ENCODE measurements around the gene CASK.

CASK gene

DNA sequence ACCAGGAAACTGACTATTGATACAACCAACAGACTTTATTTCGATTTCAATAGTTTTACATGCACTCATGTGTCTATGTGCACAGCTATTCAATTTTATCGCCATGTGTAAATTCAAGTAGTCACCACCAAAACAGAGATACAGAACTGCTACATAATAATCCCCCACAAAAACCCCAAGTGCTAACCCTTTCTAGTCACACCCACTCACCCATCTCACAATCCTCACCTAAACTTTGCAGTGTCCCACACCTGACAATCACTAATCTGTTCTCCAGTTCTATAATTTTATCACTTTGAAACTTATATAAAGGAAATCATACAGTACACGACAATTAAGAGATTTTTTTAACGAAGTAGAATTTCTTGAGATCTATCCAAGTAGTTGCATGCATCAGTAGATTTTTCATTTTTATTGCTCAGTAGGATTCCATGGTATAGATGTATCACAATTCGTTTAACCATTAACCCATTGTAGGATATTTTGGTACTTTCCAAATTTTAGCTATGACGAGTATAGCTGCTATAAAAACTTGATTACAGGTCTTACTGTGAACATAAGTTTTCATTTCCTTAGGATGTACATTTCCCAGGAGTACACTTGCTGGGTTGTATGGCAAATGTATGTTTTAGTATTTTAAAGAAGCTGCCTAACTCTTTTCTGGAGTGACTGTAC is 85.9 kb downstream of the CASK start:
- no peak for DNase-seq (ENCODE audit: low read depth in 1 of 2, low spot score in 1 of 2)

- no peak for DNase-seq (ENCODE audit: low read depth in 1 of 2, low spot score in 1 of 2)
Observed at GRCh38 chrX:41828826-41829225, 94.5 kb downstream of the CASK start.

DNA sequence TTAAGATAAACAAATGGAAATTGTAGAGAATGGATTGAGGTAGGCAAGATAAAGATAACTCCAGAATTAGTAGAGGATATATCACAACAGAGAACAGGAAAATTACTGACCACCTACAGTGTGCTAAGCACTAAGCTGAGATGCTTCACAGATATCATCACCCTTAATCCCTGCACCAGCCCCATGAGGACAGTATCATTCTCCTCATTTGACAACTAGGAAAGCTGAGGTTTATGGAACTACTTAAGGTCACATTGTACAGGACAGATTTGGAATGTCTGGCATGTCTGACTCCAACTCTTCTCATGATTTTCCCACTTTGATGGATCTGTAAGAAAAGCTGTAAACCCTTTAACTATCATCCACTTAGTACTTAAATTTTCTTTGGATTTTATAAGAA is 95.5 kb downstream of the CASK start:
- no peak for DNase-seq (ENCODE audit: low read depth in 1 of 2, low spot score in 1 of 2)

DNA sequence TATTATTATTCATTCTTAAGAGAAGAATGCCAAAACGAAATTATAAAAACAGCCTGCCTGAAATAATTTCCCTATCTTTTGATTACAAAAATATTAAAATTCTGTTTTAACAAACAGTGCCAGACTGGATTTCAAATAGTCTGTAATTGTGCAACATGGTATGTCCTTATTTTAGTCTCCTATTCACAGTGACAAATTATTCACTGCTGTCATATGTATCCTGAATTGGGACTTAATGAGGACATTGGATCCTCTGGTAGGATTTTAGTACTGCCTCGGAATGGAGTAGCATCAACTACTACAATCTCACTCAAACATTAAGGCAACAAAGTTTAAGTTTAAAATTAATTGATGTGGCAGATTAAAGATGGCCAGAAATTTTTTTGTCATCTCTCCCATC is 97.6 kb downstream of the CASK start:
- DNase-seq (ENCODE audit: low read depth in 1 of 2, low spot score in 1 of 2) = no peak

DNA sequence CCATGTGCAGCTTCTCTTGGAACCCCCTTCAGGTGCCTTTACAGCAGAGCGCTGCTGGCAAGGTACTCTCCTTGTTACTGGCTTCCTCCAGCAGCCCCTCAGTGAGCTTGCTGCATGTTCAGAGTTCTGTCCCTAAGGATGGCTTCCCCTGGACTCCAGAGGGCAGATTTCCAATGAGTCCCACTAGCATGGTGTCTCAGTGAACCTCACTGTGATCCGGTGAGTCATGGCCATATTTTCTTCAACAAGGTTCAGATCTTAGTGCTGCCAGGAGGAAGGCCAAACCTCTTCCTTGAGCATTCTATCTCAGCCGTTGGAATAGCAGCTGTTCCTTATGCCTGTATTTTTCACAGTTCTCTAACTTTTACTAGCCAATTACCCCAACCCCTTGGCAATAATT is 98.8 kb downstream of the CASK start:
- no peak for DNase-seq (ENCODE audit: low read depth in 1 of 2, low spot score in 1 of 2)

DNA sequence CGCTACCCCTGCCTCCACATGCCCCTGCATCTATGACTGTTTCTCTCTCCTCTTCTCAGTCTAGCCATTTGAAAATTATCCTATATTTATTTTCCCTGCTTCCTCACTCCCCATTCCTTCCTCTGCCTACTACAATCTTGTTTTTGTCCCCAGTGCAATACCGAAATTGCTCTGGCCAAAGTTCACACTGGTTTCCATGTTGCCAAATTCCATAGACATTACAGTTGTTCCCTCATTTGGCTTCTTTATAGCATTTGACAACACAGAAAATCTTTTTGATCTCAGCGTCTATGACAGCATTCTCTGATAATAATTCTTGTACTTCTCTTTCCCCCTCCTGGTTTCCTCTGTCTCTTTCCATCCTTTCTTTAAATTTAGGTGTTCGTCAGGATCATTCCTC is 100.0 kb downstream of the CASK start:
- DNase-seq (ENCODE audit: low read depth in 1 of 2, low spot score in 1 of 2) = no peak

DNA sequence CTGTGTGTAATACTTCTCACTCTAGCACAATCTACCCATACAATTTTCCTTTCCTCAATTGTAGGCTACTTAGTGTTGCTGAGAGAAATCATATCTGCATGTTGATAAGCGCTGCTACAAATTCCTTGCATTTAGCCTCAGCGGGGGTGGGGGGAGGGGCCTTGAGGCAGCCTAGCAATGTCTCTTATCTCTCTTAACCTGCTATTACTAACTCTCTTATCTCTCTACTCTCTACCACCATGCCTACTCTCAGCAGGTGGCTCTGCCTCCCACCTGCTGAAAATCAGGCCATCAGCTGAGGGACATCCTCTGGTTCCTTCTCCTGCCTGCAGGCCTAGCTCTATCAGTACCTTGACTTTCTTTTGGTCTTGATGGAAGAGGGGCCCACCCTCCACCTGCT is 100.5 kb downstream of the CASK start:
- no peak for DNase-seq (ENCODE audit: low read depth in 1 of 2, low spot score in 1 of 2)

GRCh38 chrX:41808047-41808446 is 115.3 kb downstream of the CASK start:
- no peak for DNase-seq (ENCODE audit: low read depth in 1 of 2, low spot score in 1 of 2)

GRCh38 chrX:41802958-41803357 is 120.4 kb downstream of the CASK start:
- no peak for DNase-seq (ENCODE audit: low read depth in 1 of 2, low spot score in 1 of 2)

GRCh38 chrX:41799661-41800060 is 123.7 kb downstream of the CASK start:
- no peak for DNase-seq (ENCODE audit: low read depth in 1 of 2, low spot score in 1 of 2)

- DNase-seq (ENCODE audit: low read depth in 1 of 2, low spot score in 1 of 2) = no peak
Observed at GRCh38 chrX:41796577-41796976, 126.8 kb downstream of the CASK start.

DNA sequence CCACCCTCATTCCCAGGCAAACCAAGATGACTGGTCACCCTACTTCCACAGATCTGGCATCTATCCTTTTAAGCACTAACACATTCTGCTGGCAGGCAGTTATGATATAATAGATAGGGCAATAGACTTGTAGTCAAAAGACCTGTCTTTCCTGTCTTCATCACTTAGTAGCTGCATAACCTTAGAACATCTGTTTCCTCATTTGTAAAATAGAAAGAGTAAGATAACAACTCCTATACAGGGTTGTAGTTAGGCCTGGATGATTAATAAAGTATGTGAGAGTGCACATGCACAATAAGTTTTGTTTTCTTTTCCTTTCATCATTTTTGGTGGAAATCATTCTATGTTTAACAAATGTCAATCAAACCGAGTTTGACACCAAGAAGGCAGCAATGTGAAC is 127.3 kb downstream of the CASK start:
- no peak for DNase-seq (ENCODE audit: low read depth in 1 of 2, low spot score in 1 of 2)

DNA sequence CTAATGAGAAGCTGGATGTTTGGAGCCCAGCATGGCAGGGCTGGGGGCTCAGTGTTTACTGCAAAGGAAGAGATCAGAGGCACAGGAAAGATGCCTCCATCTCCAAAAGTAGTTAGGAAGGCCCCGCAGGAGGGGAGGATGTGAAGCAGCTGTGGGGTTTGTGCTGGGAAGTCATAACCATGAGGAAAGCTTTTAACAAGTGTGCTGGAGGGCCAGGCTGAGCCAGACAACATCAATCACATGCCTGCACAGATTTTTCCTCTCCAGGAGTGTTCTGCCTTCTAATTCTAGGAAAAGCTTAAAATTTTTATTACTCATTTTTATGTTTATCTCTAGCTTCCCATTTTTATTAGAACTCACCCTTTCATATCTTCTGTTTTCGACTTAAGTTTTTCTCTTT is 134.0 kb downstream of the CASK start:
- DNase-seq (ENCODE audit: low read depth in 1 of 2, low spot score in 1 of 2) = no peak

- DNase-seq (ENCODE audit: low read depth in 1 of 2, low spot score in 1 of 2) = no peak
Observed at GRCh38 chrX:41785685-41786084, 137.7 kb downstream of the CASK start.

GRCh38 chrX:41781500-41781899 is 141.9 kb downstream of the CASK start:
- no peak for DNase-seq (ENCODE audit: low read depth in 1 of 2, low spot score in 1 of 2)

- DNase-seq (ENCODE audit: low read depth in 1 of 2, low spot score in 1 of 2) = no peak
Observed at GRCh38 chrX:41779941-41780340, 143.4 kb downstream of the CASK start.

GRCh38 chrX:41779030-41779564 is 144.3 kb downstream of the CASK start:
- DNase-seq (ENCODE audit: low read depth in 1 of 2, low spot score in 1 of 2) = no peak

DNA sequence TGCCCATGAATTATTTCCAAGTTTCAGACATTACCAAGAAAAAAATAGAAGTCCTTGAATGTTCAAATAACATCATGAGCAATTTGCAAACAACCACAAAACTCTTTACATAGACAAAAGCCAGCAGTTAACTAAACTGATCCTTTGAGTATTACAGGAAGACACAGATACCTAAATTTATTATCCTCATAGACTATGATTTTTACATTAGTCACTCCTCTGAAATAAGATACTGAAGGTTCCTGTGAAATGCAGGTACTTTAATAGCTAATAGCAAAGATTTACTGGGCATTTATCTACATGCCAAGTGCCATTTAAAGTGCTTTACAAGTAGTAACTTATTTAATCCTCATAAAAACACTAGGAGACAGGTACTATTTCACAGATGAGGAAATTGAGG is 161.7 kb downstream of the CASK start:
- no peak for DNase-seq (ENCODE audit: low read depth in 1 of 2, low spot score in 1 of 2)

DNA sequence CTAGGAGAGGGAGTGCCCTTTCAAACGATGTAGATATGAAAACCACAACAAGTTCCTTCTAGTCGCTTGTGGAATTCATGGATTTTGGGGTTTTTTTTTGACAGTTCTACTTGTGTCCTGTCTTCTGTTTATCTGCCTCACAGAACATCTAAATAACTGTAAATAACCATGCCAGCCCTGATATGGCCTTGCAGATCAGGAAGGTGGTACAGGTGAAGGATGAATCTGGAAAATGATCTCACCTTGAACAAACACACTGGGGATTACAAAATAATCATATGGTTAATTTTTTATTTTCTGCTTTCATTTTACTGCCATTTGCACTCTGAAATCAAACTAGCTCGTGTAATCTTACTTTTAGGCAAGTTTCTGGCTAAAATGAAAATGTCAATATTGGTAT is 162.2 kb downstream of the CASK start:
- no peak for DNase-seq (ENCODE audit: low read depth in 1 of 2, low spot score in 1 of 2)

- no peak for DNase-seq (ENCODE audit: low read depth in 1 of 2, low spot score in 1 of 2)
Observed at GRCh38 chrX:41759817-41760216, 163.5 kb downstream of the CASK start.

GRCh38 chrX:41758401-41758800 is 165.0 kb downstream of the CASK start:
- DNase-seq (ENCODE audit: low read depth in 1 of 2, low spot score in 1 of 2) = no peak

DNA sequence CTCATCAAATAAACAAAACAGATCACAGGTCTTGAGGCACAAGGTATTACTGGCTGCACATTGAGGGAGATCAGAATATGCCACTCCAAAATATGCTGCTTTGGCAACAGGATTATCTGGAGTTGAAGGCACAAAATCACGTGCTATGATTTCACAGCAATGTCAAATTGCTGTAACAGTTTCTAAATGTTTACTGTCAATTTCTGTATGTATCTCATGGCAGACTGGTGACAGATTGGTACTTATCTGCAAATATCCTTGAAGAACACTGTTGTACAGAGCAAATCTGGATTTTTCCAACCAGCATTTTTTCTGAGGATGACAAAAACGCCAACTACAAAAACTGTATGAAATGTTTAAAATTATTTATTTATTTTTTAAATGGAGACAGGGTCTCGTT is 172.6 kb downstream of the CASK start:
- no peak for DNase-seq (ENCODE audit: low read depth in 1 of 2, low spot score in 1 of 2)

GRCh38 chrX:41739871-41740270 is 183.5 kb downstream of the CASK start:
- no peak for DNase-seq (ENCODE audit: low read depth in 1 of 2, low spot score in 1 of 2)

Data from stimulated activated CD4-positive, alpha-beta T cell treated with anti-CD3 and anti-CD28 coated beads, Interleukin-15, amount 100 ng/mL, for 1 hour (primary cell).